GM12892 (cell line): Measurements from ENCODE around the gene SEC31A.

Source experiments
- POLR2A ChIP-seq: IDR thresholded peaks from 2 replicates; pipeline ENCODE4 v1.6.1; 2011; ENCODE audit warnings: low read depth, low read length, control low read depth
- POLR2AphosphoS5 ChIP-seq: IDR thresholded peaks from 2 replicates; pipeline ENCODE4 v1.6.1; 2011; ENCODE audit warnings: low read depth, low read length, control low read depth
- TAF1 ChIP-seq: IDR thresholded peaks from 2 replicates; pipeline ENCODE4 v1.6.1; 2011; ENCODE audit warnings: low read depth, mild to moderate bottlenecking, control low read depth, low read length, borderline replicate concordance

- no peak for TF ChIP-seq POLR2A
- TF ChIP-seq POLR2AphosphoS5, result no peak
- no peak for TF ChIP-seq TAF1
Measured at GRCh38 chr4:82864336-82864979, 26.5 kb downstream of the SEC31A start.
